NCI-H526 (cell line): ENCODE measurements around the gene SPTLC3.
A peak's percentile ranks its signal among the peaks of the same experiment; 100 is the strongest.

Experiments used
- DNase-seq, 2 experiments: peaks; one replicate each; lab custom pipeline; 2025; lab: John Stamatoyannopoulos, UW

The SPTLC3 gene

GRCh38 chr20:13098720-13099355 lies 90.1 kb downstream of the SPTLC3 start:
- DNase-seq: no peak

GRCh38 chr20:13099676-13100075 lies 90.9 kb downstream of the SPTLC3 start:
- DNase-seq: no peak

GRCh38 chr20:13101276-13101675 lies 92.5 kb downstream of the SPTLC3 start:
- no peak for DNase-seq

- DNase-seq: no peak
Measured at GRCh38 chr20:13101706-13102105, 92.9 kb downstream of the SPTLC3 start.

- no peak for DNase-seq
Measured at GRCh38 chr20:13102237-13102636, 93.5 kb downstream of the SPTLC3 start.

GRCh38 chr20:13102694-13103093 lies 93.9 kb downstream of the SPTLC3 start:
- DNase-seq: peak in 1 of 2 experiments; percentile 45

GRCh38 chr20:13105039-13105438 lies 96.3 kb downstream of the SPTLC3 start:
- DNase-seq: no peak

GRCh38 chr20:13105864-13106457 lies 97.2 kb downstream of the SPTLC3 start:
- peak; percentile 19 to 72 for DNase-seq

GRCh38 chr20:13109658-13110057 lies 100.9 kb downstream of the SPTLC3 start:
- DNase-seq: no peak

GRCh38 chr20:13110796-13111195 lies 102.0 kb downstream of the SPTLC3 start:
- no peak for DNase-seq

GRCh38 chr20:13111249-13111911 lies 102.6 kb downstream of the SPTLC3 start:
- DNase-seq: no peak

GRCh38 chr20:13113731-13114130 lies 105.0 kb downstream of the SPTLC3 start:
- no peak for DNase-seq

- no peak for DNase-seq
Measured at GRCh38 chr20:13117200-13117599, 108.4 kb downstream of the SPTLC3 start.

GRCh38 chr20:13118676-13119075 lies 109.9 kb downstream of the SPTLC3 start:
- DNase-seq: no peak

GRCh38 chr20:13119583-13119982 lies 110.8 kb downstream of the SPTLC3 start:
- peak; percentile 71 to 90 for DNase-seq

- DNase-seq: no peak
Measured at GRCh38 chr20:13120471-13120870, 111.7 kb downstream of the SPTLC3 start.

- no peak for DNase-seq
Measured at GRCh38 chr20:13121840-13122515, 113.2 kb downstream of the SPTLC3 start.

- DNase-seq: no peak
Measured at GRCh38 chr20:13125486-13125885, 116.7 kb downstream of the SPTLC3 start.

GRCh38 chr20:13128173-13128572 lies 119.4 kb downstream of the SPTLC3 start:
- DNase-seq: no peak

GRCh38 chr20:13130061-13130706 lies 121.4 kb downstream of the SPTLC3 start:
- DNase-seq: no peak

- DNase-seq: no peak
Measured at GRCh38 chr20:13130707-13131103, 121.9 kb downstream of the SPTLC3 start.

GRCh38 chr20:13131688-13132087 lies 122.9 kb downstream of the SPTLC3 start:
- DNase-seq: no peak
